HG02763 (cell line): ENCODE results near the gene FBXL3.
"Not testable (repeated sequence)": the region's sequence is repeated elsewhere in the genome, so short reads cannot be mapped to it uniquely, and the experiment has no call there.

Experiments used
- ATAC-seq: cut with Tn5 transposase; IDR thresholded peaks from one replicate; pipeline ENCODE4 v1.9.1; 2021; ENCODE audit warnings: mild to moderate bottlenecking, moderate library complexity; ENCODE audit not compliant: unreplicated experiment

The FBXL3 gene

GRCh38 chr13:77028202-77028601, 1.2 kb upstream of the FBXL3 start:
- ATAC-seq: no peak

- ATAC-seq: peak; percentile 54
Measured at GRCh38 chr13:77026255-77026860, 601 bp downstream of the FBXL3 start.

GRCh38 chr13:77022341-77022740, 4.6 kb downstream of the FBXL3 start:
- ATAC-seq: no peak

GRCh38 chr13:77019756-77020155, 7.2 kb downstream of the FBXL3 start:
- no peak for ATAC-seq

GRCh38 chr13:77016888-77017623, 9.9 kb downstream of the FBXL3 start:
- ATAC-seq: no peak

GRCh38 chr13:77016251-77016812, 10.6 kb downstream of the FBXL3 start:
- no peak for ATAC-seq

- no peak for ATAC-seq
Measured at GRCh38 chr13:77014906-77015685, 11.9 kb downstream of the FBXL3 start.

- no peak for ATAC-seq
Measured at GRCh38 chr13:77013853-77014542, 13.0 kb downstream of the FBXL3 start.

- ATAC-seq: not testable (repeated sequence)
Measured at GRCh38 chr13:77009719-77010118, 17.2 kb downstream of the FBXL3 start.

GRCh38 chr13:77009011-77009410, 17.9 kb downstream of the FBXL3 start:
- ATAC-seq: no peak

GRCh38 chr13:77008337-77008736, 18.6 kb downstream of the FBXL3 start:
- not testable (repeated sequence) for ATAC-seq

GRCh38 chr13:77002590-77003190, 24.3 kb downstream of the FBXL3 start:
- ATAC-seq: no peak

- ATAC-seq: no peak
Measured at GRCh38 chr13:77001963-77002587, 24.9 kb downstream of the FBXL3 start.

GRCh38 chr13:77001540-77001939, 25.4 kb downstream of the FBXL3 start:
- no peak for ATAC-seq

- no peak for ATAC-seq
Measured at GRCh38 chr13:77000475-77000874, 26.5 kb downstream of the FBXL3 start.

GRCh38 chr13:76994281-76994680, 32.7 kb downstream of the FBXL3 start:
- no peak for ATAC-seq

- ATAC-seq: no peak
Measured at GRCh38 chr13:76993473-76993872, 33.5 kb downstream of the FBXL3 start.

GRCh38 chr13:76993021-76993420, 33.9 kb downstream of the FBXL3 start:
- ATAC-seq: no peak

- no peak for ATAC-seq
Measured at GRCh38 chr13:76992548-76993001, 34.4 kb downstream of the FBXL3 start.
